T-helper 17 cell (primary cell): ENCODE measurements around the gene ENG. TPM values are rescaled to one million over a fixed set of nuclear protein-coding genes. Genes with fewer than 3 reads are reported as not detected.
"Not testable (repeated sequence)": the region's sequence is repeated elsewhere in the genome, so short reads cannot be mapped to it uniquely, and the experiment has no call there.

ENCODE experiments used
- ATAC-seq: fragments of 150-1000 bp; cut with Tn5 transposase; 2 replicates; pipeline ENCODE4 v1.10.0; 2021; ENCODE audit warnings: mild to moderate bottlenecking, moderate library complexity
- DNase-seq, 3 donors: peaks; one replicate each; pipeline versions ENCODE4 v3.0.0 to v3.0.0-alpha.2; 2020 to 2021
- H3K9me3 ChIP-seq: one replicate; pipeline ENCODE4 v1.7.0; 2013; ENCODE audit warnings: low read length, mild to moderate bottlenecking; ENCODE audit not compliant: control insufficient read depth, poor library complexity, severe bottlenecking
- H3K27ac Mint-ChIP-seq: one replicate; pipeline ENCODE4 v1.8.0; 2022; ENCODE audit warnings: mild to moderate bottlenecking, moderate library complexity, mixed read lengths
- H3K27me3 Mint-ChIP-seq: one replicate; pipeline ENCODE4 v1.8.0; 2022; ENCODE audit warnings: mixed read lengths
- H3K36me3 Mint-ChIP-seq: one replicate; pipeline ENCODE4 v1.8.0; 2022; ENCODE audit warnings: low read depth, mixed read lengths
- H3K4me1 Mint-ChIP-seq: one replicate; pipeline ENCODE4 v1.8.0; 2022; ENCODE audit warnings: mild to moderate bottlenecking, mixed read lengths
- H3K4me3 Mint-ChIP-seq: one replicate; pipeline ENCODE4 v1.8.0; 2022; ENCODE audit warnings: mild to moderate bottlenecking, moderate library complexity, mixed read lengths
- total RNA-seq, 4 donors: library from RNA in 2 of 4; stranded (reverse) in 2 of 4; gene quantifications; one replicate each; pipeline ENCODE4 v1.2.3 and lab custom pipeline; 2022 to 2026

ENG gene
- total RNA-seq, 2 donors from 2014 or later = 3.2 to 6.4 TPM

DNA sequence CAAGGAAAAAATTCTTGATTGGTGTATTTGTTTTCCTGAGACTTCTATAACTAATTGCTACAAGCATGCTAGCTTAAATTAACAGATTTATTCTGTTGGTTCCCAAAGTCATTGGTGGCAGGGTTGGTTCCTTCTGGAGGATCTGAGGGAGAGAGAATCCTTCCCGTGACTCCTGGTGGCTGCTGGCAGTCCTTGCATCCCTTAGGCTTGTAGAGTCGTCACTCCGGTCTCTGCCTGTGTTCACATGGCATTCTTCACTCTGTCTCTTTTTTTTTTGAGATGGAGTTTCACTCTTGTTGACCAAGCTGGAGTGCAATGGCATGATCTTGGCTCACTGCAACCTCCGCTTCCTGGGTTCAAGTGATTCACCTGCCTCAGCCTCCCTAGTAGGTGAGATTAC is 63.4 kb downstream of the ENG start:
- no peaks in the 10 kb centered on the region for H3K27me3 Mint-ChIP-seq
- no peak for ATAC-seq
- peak overlapping the region; percentile 59 for H3K27ac Mint-ChIP-seq
- peaks cover 26% of the 10 kb centered on the region for H3K4me1 Mint-ChIP-seq
- peaks cover 3% of the 10 kb centered on the region for H3K36me3 Mint-ChIP-seq
- H3K9me3 ChIP-seq = no peaks in the 10 kb centered on the region
- DNase-seq = no peak
- H3K4me3 Mint-ChIP-seq = no peak overlapping the region

DNA sequence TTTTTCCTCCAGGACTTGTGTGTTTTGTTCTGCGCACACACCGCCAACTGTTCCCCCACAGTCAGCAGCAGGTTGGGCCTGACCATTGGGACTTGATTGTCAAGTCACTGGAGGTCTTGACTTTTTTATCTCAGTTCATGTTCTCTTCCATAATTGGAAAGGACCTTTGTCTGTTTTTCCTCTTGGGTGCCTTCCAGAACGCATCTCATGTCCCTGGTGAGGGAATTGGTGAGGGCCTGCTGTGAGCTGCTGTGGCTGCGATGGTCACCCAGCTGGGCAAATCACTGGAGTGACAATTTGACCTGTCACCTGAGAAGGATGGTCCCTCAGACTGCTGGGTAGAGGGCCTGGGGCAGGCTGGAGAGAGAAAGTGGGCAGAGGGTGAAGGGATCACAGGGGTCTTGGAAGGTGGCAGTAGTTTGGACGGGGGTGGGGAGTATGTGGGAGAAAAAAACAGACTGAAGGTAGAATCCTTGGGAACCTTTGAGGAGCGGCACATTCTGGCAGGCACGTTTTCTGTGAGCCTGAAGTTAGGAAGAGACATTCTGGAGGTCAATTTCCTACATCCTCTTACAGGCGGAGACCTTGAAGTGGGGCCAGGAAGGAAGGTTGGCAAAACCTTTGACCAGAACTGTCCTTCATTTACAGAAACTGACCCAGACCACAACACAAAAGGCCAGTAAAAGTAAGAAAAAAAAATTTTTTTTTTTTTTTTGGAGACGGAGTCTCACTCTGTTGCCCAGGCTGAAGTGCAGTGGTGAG is 64.2 kb downstream of the ENG start:
- Mint-ChIP-seq H3K27me3 (no peaks in the 10 kb centered on the region), H3K4me1 (peaks cover 22% of the 10 kb centered on the region), H3K27ac (peak overlapping the region; percentile 59), H3K36me3 (peaks cover 3% of the 10 kb centered on the region), H3K4me3 (peak overlapping the region; percentile 47)
- DNase-seq (no peak), ATAC-seq (no peak)
- no peaks in the 10 kb centered on the region for H3K9me3 ChIP-seq

DNA sequence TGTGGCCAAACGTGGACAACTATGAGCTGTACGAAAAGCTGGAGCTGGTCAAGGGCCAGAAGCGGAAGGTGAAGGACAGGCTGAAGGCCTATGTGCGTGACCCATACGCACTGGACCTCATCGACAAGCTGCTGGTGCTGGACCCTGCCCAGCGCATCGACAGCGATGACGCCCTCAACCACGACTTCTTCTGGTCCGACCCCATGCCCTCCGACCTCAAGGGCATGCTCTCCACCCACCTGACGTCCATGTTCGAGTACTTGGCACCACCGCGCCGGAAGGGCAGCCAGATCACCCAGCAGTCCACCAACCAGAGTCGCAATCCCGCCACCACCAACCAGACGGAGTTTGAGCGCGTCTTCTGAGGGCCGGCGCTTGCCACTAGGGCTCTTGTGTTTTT is 65.3 kb downstream of the ENG start:
- peak overlapping the region; percentile 61 for H3K27ac Mint-ChIP-seq
- H3K27me3 Mint-ChIP-seq = no peaks in the 10 kb centered on the region
- peaks cover 29% of the 10 kb centered on the region for H3K4me1 Mint-ChIP-seq
- H3K36me3 Mint-ChIP-seq = peaks cover 3% of the 10 kb centered on the region
- DNase-seq (no peak), ATAC-seq (no peak)
- H3K4me3 Mint-ChIP-seq = peak overlapping the region; percentile 50
- H3K9me3 ChIP-seq = no peaks in the 10 kb centered on the region

DNA sequence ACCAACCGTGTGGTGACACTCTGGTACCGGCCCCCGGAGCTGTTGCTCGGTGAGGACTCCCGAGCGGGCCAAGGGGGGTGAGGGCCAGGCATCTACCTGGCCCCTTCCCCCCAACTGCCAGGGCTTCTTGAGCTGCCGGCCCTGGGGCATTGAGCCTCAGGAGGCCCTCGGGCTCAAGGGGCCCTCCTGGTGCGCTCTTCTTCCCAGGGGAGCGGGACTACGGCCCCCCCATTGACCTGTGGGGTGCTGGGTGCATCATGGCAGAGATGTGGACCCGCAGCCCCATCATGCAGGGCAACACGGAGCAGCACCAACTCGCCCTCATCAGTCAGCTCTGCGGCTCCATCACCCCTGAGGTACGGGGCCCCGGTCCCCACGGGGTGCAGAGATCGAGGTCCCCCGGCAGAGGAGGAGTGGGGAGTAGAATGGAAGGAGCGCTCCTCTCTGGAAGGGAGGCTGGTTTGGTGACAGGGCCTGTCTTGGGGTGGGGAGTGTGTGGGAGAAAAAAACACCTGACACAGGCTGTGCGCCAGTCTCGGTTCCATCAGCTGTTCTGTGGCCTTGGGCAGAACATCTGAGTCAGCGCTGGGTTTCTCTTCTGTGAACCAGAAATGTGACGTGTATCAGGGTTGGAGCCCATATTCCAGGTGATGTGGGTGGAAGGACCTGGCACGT is 66.0 kb downstream of the ENG start:
- Mint-ChIP-seq H3K4me3 (peak overlapping the region; percentile 50), H3K27ac (peak overlapping the region; percentile 61), H3K4me1 (peaks cover 35% of the 10 kb centered on the region), H3K36me3 (peaks cover 3% of the 10 kb centered on the region), H3K27me3 (no peaks in the 10 kb centered on the region)
- ATAC-seq = no peak
- no peak for DNase-seq
- no peaks in the 10 kb centered on the region for H3K9me3 ChIP-seq

DNA sequence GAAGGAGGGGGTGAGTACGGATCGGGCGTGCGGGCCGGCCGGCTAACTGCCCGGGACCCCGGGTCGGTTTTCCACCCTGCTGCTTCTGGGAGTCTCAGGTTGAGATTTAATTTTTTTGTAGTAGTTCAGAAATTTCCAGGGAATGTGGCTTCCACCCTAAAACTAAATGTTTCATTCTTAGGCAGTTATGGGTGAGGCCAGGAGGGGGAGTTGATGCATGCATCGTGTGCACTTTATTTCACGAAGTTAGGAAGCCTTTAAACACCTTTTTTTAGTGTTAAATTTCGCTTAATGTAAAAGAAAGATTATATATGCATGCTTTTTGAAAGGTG is 67.7 kb downstream of the ENG start:
- Mint-ChIP-seq H3K27me3 (no peaks in the 10 kb centered on the region), H3K4me1 (peaks cover 43% of the 10 kb centered on the region), H3K4me3 (peak overlapping the region; percentile 91), H3K36me3 (peaks cover 3% of the 10 kb centered on the region), H3K27ac (peak overlapping the region; percentile 83)
- no peak for ATAC-seq
- DNase-seq = no peak
- no peaks in the 10 kb centered on the region for H3K9me3 ChIP-seq

DNA sequence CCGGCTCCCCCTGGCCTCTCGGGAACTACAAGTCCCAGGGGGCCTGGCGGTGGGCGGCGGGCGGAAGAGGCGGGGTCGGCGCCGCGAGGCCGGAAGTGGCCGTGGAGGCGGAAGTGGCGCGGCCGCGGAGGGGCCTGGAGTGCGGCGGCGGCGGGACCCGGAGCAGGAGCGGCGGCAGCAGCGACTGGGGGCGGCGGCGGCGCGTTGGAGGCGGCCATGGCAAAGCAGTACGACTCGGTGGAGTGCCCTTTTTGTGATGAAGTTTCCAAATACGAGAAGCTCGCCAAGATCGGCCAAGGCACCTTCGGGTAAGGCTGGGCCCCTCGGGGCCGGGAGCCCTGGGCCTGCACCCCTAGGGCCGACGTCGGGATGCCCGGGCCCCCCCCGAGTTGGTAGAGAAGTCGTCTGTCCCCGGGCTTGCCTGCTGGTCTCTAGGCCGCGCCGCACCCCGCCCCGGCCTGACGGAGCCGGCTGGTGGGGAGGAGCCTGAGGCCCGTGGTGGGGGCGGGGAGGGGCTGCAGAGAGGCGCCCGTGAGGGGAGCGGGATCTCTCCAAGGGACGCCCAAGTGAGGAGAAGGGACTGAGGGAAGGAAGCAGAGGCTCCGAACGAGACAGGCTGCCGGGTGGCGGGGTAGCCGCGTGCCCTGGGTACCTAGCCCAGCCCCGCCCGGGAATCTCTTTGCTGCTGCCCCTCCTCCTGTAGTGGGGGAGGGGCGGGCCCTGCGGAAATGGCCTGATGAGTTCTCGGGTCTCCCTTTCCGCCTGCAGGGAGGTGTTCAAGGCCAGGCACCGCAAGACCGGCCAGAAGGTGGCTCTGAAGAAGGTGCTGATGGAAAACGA is 68.3 kb downstream of the ENG start, which contains the start of gene CDK9:
Gene CDK9, plus strand, starts transcription at position 102 of the 840 bp plus-strand sequence. Its CDS starts 115 bp downstream, at position 217.
- DNase-seq = peak; percentile 90 to 93 (median 92)
- ATAC-seq = peak; percentile 71
- Mint-ChIP-seq H3K36me3 (peaks cover 3% of the 10 kb centered on the region), H3K27me3 (no peaks in the 10 kb centered on the region), H3K4me3 (peak within 1 kb of the TSS; percentile 91), H3K27ac (peak within 1 kb of the TSS; percentile 95), H3K4me1 (peaks cover 46% of the 10 kb centered on the region)
- H3K9me3 ChIP-seq = no peaks in the 10 kb centered on the region

DNA sequence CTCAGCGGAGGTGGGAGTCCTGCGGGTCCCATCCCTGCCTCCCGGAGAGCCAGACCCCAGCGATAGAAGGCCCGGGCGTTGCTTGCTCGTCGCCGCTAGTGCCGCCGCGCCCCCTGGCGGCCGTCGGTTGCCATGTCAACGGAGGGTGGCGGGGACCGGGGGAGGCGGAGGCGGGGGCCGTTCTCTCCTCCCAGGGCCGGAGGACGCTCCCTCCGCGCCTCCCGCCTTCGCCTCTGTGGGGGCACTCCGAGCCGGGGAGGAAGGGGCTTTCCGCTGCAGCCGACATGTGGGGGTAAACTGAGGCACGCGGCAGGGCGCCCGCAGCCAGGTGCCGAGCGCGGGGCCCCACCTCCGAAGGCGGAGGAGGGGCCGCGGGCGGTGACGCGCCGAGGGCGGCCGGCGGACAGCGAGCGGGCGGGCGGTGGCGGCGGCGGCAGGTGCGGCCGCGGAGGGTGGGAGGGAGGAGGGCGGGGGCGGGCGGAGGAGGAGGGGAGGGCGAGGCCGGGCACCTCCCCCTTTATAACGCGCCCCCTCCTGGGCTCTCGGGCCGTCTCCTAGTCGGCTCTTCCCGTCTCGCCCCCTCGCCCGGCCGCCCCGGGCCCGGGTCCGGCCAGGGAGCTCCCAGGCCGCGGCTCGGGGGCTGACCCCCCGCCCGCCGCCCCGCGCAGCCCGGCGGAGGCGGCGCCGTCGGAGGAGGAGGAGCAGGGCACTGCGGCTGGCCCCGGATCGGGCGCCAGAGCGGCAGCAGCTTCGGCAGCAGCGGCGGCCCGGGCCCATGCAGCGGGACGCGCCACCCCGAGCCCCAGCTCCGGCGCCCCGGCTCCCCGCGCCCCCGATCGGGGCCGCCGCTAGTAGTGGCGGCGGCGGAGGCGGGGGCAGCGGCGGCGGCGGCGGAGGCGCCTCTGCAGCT is 69.2 kb downstream of the ENG start:
- ATAC-seq = peak; percentile 64
- Mint-ChIP-seq H3K27me3 (no peaks in the 10 kb centered on the region), H3K36me3 (peaks cover 2% of the 10 kb centered on the region), H3K27ac (peak overlapping the region; percentile 95), H3K4me3 (peak overlapping the region; percentile 91), H3K4me1 (peaks cover 45% of the 10 kb centered on the region)
- no peaks in the 10 kb centered on the region for H3K9me3 ChIP-seq
- peak; percentile 85 to 89 (median 85) for DNase-seq

DNA sequence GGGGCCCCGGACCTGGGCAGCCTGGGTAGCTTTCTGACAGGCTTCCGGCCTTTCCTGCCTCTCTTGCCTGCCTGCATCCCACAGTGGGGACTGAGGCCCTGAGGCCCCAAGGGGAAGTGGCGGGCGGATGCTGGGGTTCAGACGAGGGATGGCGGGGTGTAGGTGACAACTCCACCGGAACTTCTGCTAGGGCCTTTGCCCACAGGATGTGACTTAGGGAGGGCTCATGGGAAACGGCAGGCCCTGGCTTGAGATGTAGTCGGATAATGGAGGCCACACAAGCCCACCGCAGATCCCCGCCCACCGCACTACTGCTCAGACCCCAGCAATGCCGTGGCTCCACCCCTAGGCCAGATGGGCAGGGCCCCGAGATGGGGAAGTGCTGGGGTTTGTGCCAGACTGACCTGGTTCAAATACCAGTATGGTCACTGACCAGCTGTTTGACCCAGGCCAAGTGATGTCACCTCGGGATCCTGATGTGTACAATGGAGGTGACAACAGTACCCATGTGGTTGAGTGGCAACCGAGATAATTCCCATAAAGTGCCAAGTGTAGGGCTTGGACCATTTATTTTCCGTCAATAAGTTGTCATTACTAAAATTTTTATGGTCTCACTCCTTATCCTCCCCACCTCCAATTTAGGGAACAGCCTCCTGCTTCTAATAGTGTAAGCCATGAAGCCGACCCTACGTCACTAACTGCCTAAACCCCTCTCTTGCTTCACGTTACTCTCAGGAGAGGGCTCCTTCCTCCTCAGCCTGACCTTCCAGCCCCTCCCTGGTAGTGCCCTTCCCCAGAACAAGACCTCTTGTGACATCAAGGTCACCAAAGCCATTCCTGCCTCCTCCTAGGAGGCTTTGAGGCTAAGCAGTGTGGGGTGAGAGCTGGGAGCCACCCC is 71.1 kb downstream of the ENG start:
- ATAC-seq (peak; percentile 21), DNase-seq (peak; percentile 51 to 60 (median 56))
- H3K36me3 Mint-ChIP-seq = peaks cover 2% of the 10 kb centered on the region
- peaks cover 48% of the 10 kb centered on the region for H3K4me1 Mint-ChIP-seq
- no peaks in the 10 kb centered on the region for H3K27me3 Mint-ChIP-seq
- H3K4me3 Mint-ChIP-seq = peak overlapping the region; percentile 86
- peak overlapping the region; percentile 95 for H3K27ac Mint-ChIP-seq
- H3K9me3 ChIP-seq = no peaks in the 10 kb centered on the region

DNA sequence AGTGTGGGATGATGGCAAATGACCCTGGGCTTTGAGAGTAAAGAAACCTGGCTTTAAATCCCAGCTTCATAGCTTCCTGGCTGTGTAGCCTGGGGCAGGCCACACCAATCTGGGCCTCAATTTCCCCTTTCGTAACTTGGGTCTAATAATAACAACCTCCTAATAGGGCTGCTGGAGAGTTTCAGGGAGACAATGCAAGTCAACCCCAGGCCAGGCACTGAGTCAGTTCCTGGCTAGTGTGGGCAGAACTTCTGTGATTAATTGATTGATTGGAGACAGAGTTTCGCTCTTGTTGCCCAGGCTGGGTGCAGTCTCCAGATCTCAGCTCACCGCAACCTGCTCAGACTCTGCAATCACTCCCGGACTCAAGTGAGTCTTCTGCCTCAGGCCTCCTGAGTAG is 72.7 kb downstream of the ENG start:
- H3K4me1 Mint-ChIP-seq = peaks cover 44% of the 10 kb centered on the region
- H3K36me3 Mint-ChIP-seq = peaks cover 4% of the 10 kb centered on the region
- H3K27me3 Mint-ChIP-seq = no peaks in the 10 kb centered on the region
- no peak overlapping the region for H3K4me3 Mint-ChIP-seq
- H3K9me3 ChIP-seq = no peaks in the 10 kb centered on the region
- DNase-seq (no peak), ATAC-seq (no peak)
- peak overlapping the region; percentile 95 for H3K27ac Mint-ChIP-seq

DNA sequence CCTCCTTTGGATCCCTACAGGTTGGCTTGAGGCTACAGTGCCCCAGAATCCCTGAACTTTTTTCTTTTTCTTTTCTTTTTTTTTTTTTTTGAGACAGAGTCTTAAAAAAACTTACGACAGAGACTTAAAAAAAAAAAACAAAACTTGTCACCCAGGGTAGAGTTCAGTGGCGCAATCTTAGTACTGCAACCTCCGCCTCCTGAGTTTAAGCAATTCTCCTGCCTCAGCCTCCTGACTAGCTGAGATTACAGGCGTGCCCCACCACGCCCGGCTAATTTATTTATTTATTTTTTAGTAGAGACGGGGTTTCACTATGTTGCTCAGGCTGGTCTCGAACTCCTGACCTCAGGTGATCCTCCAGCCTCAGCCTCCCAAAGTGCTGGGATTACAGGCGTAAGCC is 73.5 kb downstream of the ENG start:
- ATAC-seq, DNase-seq, H3K36me3 Mint-ChIP-seq, H3K4me3 Mint-ChIP-seq, H3K9me3 ChIP-seq, H3K27me3 Mint-ChIP-seq: not testable (repeated sequence)
- Mint-ChIP-seq H3K4me1 (peaks cover 44% of the 10 kb centered on the region), H3K27ac (peak overlapping the region; percentile 95)

DNA sequence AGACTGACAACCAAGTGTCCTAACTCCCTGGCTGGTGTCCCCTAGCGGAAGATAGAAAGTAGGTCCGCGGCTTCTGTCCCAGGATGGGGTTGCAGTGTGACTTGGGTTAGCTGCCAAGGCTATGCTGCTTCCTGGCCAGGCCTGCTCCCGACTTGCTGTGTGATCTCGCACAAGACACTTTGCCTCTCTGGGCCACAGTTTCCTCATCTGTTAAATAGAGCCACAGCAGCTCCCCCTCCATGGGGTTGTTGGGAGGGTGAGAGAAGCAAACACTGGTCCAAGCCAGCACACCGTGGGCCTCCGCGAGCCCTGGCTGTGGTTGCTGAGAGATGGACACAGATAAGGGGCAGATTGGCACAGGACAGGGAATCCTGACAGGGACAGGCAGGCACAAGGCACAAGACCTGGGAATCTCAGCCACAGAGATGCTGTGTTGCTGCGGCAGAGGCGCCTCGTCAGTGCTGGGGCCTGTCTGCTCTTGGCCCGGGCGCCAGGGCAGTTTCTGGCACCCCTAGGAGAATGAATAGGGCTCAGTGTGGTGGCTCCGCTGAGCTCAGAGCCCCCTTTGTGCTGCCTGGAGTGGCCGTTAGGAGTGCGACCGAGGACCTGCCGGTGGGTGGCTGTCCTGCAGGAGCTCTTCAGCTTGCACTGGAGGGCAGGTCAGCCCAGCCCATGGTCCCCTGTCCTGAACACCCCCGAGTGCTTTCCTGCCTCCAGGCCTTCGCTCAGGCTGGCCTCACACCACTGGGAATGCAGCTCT is 74.2 kb downstream of the ENG start:
- H3K9me3 ChIP-seq = no peaks in the 10 kb centered on the region
- Mint-ChIP-seq H3K4me3 (no peak overlapping the region), H3K36me3 (peaks cover 4% of the 10 kb centered on the region), H3K27me3 (no peaks in the 10 kb centered on the region), H3K4me1 (peaks cover 44% of the 10 kb centered on the region), H3K27ac (peak overlapping the region; percentile 95)
- DNase-seq (no peak), ATAC-seq (no peak)
